HUDEP-2 (cell line): ENCODE results near the gene DAAM2.

Experiments used
- DNase-seq, 76 experiments: peaks; one replicate each; lab custom pipeline; 2025; ENCODE audit not compliant: unreplicated experiment in 76 of 76; lab: John Stamatoyannopoulos, UW

The DAAM2 gene

DNA sequence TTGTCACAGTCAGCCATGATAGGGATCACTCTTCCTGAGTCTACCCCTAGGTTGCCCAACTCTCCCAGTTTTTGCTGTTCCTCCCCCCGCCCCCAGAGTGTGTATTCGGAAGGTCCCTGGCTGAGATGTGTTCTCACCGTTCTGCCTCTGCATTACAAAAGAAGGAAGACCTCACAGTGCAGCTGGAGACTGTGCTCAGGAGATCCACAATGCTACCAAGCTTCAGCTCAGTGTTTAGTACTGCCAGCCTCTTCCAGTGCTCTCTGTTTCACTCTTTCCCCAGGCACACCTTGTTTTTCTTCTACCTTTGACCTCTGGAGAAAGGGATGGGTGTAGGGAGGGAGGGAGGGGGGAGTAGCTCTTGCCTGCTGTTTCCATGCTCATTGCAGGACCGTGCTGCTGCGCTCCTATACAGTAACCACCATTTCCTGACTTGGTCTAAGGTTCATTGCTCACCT is 155.5 kb downstream of the DAAM2 start:
- no peak for DNase-seq

DNA sequence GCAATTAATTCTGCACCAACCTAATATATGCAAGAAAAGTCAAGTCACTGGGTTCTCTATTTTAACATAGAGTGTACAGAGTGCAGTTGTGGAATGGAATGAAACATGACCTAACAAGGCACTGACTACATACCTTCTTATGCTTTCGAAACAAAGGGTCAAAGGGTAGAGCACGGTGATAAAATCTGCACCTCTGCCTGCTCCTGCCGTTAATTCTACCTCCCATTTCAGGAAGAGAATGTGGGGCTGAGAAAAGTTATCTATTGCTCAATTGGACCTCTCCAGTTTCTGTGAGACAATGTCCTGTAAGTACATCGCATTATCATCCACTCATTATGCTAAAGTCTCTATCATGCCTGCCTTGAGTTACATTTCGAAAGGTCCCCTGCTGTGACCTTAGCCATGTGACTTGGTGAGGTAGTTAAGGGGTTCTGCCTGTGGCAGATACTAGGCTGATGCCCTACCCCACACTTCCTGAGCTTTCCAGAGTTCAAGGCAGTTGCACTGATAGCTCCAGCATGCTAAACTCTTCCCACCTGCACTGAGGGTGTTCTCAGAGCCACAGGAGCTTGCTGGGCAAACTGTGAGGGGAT is 156.1 kb downstream of the DAAM2 start:
- DNase-seq = no peak

DNA sequence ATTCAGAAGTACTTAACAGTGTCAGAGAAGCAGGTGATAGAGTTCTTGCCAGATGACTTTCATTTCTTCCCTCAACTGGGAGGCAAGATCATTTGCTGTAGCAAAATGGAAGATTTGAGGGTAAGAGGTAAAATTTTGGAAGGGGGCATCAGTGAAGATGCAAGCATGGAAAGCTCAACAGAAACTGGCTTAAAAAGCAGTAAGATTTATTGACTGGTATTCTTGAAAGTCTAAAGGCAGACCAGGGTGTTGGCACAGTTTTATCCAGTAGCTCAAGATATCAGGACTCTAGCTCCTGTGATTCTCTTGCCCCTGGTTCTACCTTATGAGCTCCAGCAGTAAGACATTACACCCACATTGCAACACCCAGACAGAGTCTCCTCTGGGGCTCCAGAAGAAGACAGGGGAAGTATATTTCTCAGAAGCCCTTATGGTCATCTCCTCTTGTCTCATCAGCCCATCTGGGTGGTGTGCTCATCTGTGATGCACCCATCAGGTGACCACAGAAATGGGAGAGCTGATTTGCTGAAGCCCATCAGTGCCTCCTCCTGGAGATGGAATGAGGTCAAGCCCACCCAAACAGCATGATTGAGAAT is 158.0 kb downstream of the DAAM2 start:
- DNase-seq = no peak

DNA sequence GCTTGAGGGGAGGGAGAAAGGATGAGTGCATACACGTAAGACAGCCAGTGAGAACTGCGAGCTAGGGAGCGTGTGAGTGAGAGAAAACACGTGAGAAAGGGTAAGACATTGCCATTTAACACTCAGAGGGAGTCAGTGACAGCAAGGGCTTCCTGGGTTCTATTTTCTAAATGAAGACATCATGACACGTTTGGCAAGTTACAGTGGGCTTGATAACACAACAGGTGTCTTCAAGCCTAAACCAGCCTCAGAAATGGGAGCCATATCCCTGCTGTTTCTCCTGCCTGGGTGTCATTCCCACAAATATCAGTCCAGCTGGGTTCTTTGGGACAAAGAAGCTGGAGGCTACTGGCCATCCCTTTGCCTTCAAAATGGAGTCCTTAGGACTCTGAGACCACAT is 159.0 kb downstream of the DAAM2 start:
- DNase-seq = no peak

DNA sequence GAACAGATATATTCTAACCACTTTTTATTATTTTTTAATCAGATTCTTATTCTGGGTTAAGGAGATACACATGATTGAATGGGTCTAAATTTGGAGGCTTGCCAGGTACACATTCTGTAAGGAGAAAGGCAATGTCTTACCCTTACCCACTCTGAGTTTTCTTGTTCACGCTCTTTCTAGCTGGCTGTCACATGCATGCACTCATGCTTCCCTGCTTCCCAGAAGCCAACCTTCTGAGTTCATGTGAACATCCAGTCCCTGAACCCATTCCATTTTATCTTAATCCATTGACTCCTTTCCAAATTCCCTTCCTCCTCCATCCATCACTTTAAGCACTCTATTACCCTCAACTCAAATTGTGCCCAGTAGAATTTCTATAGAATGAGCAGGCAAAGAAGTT is 159.5 kb downstream of the DAAM2 start:
- no peak for DNase-seq

DNA sequence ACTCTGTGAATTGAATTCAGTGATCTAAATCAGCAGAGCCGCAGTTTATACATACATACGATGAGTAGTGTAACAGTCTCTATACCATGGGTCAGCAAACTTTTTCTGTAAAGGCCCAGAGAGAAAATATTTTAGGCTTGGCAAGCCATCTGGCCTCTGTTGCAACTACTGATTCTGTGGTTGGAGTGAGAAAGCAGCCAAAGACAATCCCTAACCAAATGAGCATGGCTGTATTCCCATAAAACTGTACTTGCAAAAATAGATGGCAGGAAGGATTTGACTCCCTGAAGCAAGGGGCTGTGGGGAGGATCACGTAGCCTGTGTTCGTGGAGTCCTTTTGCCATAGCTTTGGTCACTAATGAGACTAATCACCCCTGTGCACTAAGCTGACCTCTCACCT is 160.0 kb downstream of the DAAM2 start:
- no peak for DNase-seq

DNA sequence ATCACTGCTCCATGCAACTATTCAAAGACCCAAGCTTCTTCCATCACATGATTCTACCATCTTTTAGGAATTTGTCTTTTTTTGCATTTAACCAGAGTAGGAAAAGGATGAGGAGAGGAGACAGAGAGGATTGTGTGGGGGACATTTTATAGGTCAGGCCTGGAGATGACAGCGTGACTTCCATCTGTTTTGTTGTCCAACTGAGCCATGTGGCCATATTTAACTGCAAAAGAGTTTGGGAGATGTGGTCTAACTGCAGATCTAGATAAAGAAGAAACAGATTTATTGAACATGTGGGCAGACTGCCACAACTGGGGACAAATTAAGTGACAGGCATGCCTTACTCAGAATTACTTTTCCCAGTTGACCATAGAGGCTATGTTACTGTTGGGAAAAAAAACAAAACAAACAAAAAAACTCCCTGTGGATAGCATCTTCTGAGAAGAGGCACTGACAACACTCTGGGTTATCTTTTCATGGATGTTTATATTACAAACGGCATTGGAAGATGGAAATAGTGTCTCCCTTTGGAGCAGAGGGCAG is 161.0 kb downstream of the DAAM2 start:
- DNase-seq = no peak
